ENCODE results near the gene ADCYAP1R1. TPM values are rescaled to one million over a fixed set of nuclear protein-coding genes. Genes with fewer than 3 reads are reported as not detected.

Gene ADCYAP1R1
- polyA plus RNA-seq, 1 experiment = not detected

DNA sequence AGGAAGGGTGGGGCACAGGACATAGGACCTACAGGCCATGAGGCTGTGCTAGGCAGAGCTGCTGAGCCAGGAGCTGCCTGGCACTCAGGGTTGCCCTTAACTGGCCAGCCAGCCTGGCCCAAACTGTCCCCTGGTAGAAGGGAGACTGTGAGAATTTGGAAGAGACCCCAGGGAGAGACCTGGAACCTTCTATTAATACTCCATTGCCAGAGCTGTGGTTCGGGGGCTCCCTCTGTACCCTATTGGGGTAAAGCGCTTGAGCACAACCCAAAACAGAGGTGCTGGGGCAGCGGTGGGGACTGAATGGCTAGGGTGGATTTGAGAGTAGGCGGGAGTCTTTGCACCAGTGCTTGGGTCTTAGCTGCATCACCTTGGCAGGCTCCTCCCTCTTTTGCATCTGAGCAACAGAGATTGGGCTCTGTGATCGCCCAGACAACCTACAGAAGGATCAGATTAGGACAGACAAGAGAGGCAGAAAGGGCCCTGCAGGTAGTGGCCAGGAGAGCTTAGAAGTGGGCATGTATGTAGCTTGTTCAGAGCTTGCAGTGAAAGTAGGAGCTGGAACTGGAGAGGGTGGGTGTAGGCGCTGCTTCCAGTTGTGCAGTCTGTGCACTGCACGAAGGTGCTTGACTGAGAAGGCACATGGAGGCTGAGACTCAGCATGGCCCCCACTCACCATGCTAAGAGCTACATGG, 53.3 kb downstream of the ADCYAP1R1 start:
- POLR2A ChIA-PET = no interaction called here
- TF ChIP-seq, protein P1, sequence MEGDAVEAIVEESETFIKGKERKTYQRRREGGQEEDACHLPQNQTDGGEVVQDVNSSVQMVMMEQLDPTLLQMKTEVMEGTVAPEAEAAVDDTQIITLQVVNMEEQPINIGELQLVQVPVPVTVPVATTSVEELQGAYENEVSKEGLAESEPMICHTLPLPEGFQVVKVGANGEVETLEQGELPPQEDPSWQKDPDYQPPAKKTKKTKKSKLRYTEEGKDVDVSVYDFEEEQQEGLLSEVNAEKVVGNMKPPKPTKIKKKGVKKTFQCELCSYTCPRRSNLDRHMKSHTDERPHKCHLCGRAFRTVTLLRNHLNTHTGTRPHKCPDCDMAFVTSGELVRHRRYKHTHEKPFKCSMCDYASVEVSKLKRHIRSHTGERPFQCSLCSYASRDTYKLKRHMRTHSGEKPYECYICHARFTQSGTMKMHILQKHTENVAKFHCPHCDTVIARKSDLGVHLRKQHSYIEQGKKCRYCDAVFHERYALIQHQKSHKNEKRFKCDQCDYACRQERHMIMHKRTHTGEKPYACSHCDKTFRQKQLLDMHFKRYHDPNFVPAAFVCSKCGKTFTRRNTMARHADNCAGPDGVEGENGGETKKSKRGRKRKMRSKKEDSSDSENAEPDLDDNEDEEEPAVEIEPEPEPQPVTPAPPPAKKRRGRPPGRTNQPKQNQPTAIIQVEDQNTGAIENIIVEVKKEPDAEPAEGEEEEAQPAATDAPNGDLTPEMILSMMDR (IDR thresholded peaks at IDR 0.05; ENCODE audit: low read depth, low read length) = no peak
- CTCF ChIA-PET = interaction anchor here (0.6 to 2.3 kb wide), 3 partner anchors 17 to 122 kb away, joined by 3 to 9 read pairs (median 6); no protein-coding TSS in a partner anchor

DNA sequence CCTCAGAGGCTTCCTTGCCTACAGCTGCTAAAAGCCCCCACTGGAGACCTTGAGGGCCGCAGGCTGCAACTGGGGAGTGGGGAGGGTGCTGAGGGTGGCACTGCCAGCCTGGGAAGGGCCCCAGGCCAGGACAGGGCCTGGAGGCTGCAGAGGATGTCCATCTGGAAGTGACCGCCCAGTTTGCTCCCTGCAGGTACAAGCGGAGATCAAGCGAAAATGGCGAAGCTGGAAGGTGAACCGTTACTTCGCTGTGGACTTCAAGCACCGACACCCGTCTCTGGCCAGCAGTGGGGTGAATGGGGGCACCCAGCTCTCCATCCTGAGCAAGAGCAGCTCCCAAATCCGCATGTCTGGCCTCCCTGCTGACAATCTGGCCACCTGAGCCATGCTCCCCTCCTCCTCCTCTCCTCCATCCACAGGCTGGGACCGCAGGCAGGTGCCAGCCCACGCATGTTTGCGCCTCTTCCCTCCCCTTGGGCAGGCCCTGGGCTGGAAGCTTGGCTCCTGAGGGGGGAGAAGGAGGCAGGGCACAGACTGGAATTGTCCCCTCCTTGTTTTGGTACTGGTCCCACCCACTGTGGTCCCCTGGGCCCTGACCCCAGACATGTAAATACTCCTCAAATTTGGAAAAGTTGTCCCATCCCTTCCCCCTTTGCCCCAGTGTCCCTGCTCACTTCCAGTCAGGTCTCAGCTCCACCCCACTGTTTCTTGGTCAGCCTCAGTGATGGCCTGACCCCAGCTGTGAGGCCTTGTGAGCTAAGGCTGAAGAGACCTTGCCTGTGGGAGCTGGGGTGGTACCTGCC, 54.4 kb downstream of the ADCYAP1R1 start:
- no peak for DNase-seq (ENCODE audit: low read depth, low spot score)
- Histone ChIP-seq H3K9me3 (ENCODE audit: control insufficient read depth, insufficient read depth, low read length) (no peaks in the 10 kb centered on the region), H3K27ac (ENCODE audit: low read depth, low read length) (no peak overlapping the region), H3K4me3 (ENCODE audit: low read depth, low read length) (no peak overlapping the region), H3K27me3 (ENCODE audit: control insufficient read depth, insufficient read depth, low read length) (no peaks in the 10 kb centered on the region)
- ChIA-PET CTCF (interaction anchor here (0.6 kb wide), 1 partner anchor 123 kb away, joined by 6 read pairs; no protein-coding TSS in a partner anchor), POLR2A (no interaction called here)
- TF ChIP-seq, protein P1 (IDR thresholded peaks at IDR 0.05; ENCODE audit: low read depth, low read length) = no peak

More for the DNA sequence above, 53.3 kb downstream of the ADCYAP1R1 start:
- Histone ChIP-seq H3K27ac (ENCODE audit: low read depth, low read length) (no peak overlapping the region), H3K9me3 (ENCODE audit: control insufficient read depth, insufficient read depth, low read length) (no peaks in the 10 kb centered on the region), H3K27me3 (ENCODE audit: control insufficient read depth, insufficient read depth, low read length) (no peaks in the 10 kb centered on the region), H3K4me3 (ENCODE audit: low read depth, low read length) (no peak overlapping the region)
- DNase-seq (ENCODE audit: low read depth, low spot score) = no peak

DNA sequence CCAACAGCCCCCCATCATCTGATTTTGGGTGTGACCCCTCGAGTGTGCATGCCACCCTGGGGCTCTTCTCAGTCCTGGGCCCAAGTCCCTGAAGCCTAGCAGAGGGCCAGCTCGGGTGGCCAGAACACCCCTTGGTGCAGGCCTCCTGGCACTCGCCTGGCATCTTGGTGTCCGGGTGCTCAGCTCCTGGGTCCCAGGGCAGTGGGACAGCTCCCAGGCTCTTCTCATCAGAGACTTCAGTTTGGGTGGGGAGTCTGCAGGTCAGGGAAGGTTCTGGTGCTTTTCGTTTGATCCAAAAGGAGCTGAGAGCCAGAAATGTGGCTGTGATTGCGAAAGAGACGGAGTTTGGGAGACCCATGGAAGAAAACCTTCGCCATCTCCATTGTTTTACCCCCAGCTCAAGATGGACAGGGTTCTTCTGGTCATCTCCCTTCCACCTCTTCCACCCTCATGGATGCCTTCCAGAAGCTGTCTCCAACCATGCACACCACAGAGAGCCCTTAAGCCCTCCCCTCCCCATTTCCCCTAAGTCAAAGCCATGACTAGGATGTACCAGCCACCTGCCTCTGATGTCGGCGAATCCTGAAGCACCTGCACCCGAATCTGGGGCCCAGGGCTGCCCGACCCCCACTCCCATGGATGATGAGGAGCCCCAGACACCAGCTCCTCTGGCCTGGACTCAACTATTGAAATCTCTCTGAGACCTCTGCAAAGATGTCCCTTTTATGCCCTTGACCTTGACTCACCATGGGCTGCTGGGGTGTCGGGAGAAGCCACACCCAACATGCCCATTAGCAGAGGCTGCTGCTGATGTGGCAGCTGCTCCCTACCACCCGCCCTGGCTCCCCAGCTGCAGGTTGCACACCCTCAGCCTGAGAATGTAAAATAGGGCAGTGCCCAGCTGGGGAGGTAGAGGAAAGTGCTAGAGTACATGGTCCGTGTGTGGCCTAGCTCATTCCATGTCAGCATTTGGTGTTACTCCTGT, 55.3 kb downstream of the ADCYAP1R1 start:
- TF ChIP-seq, protein P1 (IDR thresholded peaks at IDR 0.05; ENCODE audit: low read depth, low read length) = no peak
- no peak for DNase-seq (ENCODE audit: low read depth, low spot score)
- POLR2A ChIA-PET = no interaction called here
- CTCF ChIA-PET = interaction anchor here (0.5 to 0.9 kb wide), 3 partner anchors 15 to 122 kb away, joined by 3 to 5 read pairs (median 4); no protein-coding TSS in a partner anchor
- H3K27ac ChIP-seq (ENCODE audit: low read depth, low read length) = no peak overlapping the region
- H3K9me3 ChIP-seq (ENCODE audit: control insufficient read depth, insufficient read depth, low read length) = no peaks in the 10 kb centered on the region
- H3K4me3 ChIP-seq (ENCODE audit: low read depth, low read length) = no peak overlapping the region
- no peaks in the 10 kb centered on the region for H3K27me3 ChIP-seq (ENCODE audit: control insufficient read depth, insufficient read depth, low read length)

DNA sequence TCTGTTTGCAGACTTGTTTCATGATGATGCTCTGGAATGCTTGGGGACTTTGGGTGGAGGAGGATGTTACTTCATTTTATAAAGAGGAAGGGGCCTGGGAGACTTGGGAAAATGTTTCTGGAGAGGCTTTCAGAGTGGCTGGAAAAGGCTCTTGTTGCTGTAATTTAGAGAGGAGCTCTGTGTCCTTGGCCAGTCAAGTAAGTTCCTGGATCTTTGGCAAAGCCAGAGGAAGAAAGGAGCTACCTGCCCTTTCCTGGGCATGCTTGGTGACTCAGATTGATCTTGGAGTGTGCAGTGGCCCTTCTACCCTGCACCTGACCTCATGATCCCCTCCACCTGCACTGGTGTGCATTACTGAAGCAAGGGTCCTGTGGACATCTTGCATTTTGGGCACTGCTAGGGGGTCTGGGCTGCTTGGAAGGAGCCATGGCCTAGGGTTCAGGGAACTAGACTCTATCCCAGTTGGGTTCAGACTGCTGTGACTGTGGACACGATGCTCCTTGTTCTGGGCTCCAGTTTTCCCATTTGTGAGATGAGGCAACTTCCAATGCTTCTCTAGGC, 56.1 kb downstream of the ADCYAP1R1 start:
- TF ChIP-seq, protein P1 (IDR thresholded peaks at IDR 0.05; ENCODE audit: low read depth, low read length) = no peak
- POLR2A ChIA-PET = no interaction called here
- no peaks in the 10 kb centered on the region for H3K27me3 ChIP-seq (ENCODE audit: control insufficient read depth, insufficient read depth, low read length)
- DNase-seq (ENCODE audit: low read depth, low spot score) = no peak
- no peak overlapping the region for H3K4me3 ChIP-seq (ENCODE audit: low read depth, low read length)
- CTCF ChIA-PET = interaction anchor here (0.9 kb wide), 1 partner anchor 14 kb away, joined by 5 read pairs; no protein-coding TSS in a partner anchor
- H3K27ac ChIP-seq (ENCODE audit: low read depth, low read length) = no peak overlapping the region
- H3K9me3 ChIP-seq (ENCODE audit: control insufficient read depth, insufficient read depth, low read length) = no peaks in the 10 kb centered on the region
